PFSK-1 (cell line): Measurements from ENCODE around the gene TTC16.

ENCODE experiments used
- POLR2AphosphoS5 ChIP-seq: IDR thresholded peaks from 2 replicates; pipeline ENCODE4 v1.6.1; 2012; ENCODE audit warnings: low read depth, mild to moderate bottlenecking, control low read depth, low read length, moderate library complexity
- TAF1 ChIP-seq: IDR thresholded peaks from 2 replicates; pipeline ENCODE4 v1.6.1; 2012; ENCODE audit warnings: low read length, control low read depth, borderline replicate concordance; ENCODE audit not compliant: insufficient read depth
- TF ChIP-seq, protein P1 (sequence below), 2 experiments: IDR thresholded peaks; 2 replicates each; pipeline versions ENCODE4 v1.6.1 to v1.8.0; 2011 to 2012; ENCODE audit warnings: low read depth in 2 of 2, low read length in 2 of 2, control low read depth in 1 of 2, inconsistent platforms in 1 of 2, mild to moderate bottlenecking in 1 of 2, moderate library complexity in 1 of 2; ENCODE audit not compliant: insufficient read depth in 1 of 2

DNA sequence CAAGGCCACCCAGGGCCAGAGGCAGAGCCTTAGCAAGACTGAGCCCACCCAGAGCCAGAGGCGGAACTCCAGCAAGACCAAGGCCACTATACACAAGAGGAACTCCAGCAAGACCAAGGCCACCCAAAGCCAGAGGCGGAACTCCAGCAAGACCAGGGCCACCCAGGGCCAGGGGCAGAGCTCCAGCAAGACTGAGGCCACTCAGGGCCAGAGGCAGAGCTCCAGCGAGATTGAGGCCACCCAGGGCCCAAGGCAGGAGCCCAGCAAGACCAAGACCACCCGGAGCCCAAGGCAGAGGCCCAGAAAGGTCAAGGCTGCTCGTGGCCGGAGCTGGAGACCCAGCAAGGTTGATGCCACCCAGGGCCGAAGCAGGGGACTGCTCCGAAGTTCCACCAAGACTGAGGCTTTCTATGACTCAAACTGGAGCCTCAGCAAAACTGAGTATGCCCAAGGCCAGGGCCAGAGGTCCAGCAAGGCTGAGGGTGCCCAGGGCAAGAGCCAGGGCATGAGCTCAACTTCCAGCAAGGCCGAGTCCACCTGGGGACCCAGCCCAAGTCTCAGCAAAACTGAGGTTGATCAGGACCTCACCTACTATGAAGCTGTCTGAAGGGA is 15.0 kb downstream of the TTC16 start:
- TF ChIP-seq, protein P1, sequence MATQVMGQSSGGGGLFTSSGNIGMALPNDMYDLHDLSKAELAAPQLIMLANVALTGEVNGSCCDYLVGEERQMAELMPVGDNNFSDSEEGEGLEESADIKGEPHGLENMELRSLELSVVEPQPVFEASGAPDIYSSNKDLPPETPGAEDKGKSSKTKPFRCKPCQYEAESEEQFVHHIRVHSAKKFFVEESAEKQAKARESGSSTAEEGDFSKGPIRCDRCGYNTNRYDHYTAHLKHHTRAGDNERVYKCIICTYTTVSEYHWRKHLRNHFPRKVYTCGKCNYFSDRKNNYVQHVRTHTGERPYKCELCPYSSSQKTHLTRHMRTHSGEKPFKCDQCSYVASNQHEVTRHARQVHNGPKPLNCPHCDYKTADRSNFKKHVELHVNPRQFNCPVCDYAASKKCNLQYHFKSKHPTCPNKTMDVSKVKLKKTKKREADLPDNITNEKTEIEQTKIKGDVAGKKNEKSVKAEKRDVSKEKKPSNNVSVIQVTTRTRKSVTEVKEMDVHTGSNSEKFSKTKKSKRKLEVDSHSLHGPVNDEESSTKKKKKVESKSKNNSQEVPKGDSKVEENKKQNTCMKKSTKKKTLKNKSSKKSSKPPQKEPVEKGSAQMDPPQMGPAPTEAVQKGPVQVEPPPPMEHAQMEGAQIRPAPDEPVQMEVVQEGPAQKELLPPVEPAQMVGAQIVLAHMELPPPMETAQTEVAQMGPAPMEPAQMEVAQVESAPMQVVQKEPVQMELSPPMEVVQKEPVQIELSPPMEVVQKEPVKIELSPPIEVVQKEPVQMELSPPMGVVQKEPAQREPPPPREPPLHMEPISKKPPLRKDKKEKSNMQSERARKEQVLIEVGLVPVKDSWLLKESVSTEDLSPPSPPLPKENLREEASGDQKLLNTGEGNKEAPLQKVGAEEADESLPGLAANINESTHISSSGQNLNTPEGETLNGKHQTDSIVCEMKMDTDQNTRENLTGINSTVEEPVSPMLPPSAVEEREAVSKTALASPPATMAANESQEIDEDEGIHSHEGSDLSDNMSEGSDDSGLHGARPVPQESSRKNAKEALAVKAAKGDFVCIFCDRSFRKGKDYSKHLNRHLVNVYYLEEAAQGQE (IDR thresholded peaks at IDR 0.05; ENCODE audit: insufficient read depth in 1 of 2, low read depth in 2 of 2, low read length in 2 of 2), result no peak
- TF ChIP-seq TAF1 (no peak), POLR2AphosphoS5 (no peak)
